Esophagus muscularis mucosa (tissue), 4 donors: ENCODE data around the gene KASH5. TPM values are rescaled to one million over a fixed set of nuclear protein-coding genes. Genes with fewer than 3 reads are reported as not detected.

ENCODE experiments used
- DNase-seq: peaks from one replicate; pipeline ENCODE4 v3.0.0-alpha.2; 2017; ENCODE audit errors: extremely low spot score
- H3K27ac ChIP-seq, 4 donors: fragments of 200-600 bp; sonication (generic); replicated peaks in 1 of 4; 1 replicate in 3 of 4; 2 replicates in 1 of 4; pipeline ENCODE4 v1.5.1; 2016 to 2019; ENCODE audit warnings: mild to moderate bottlenecking in 1 of 4
- H3K27me3 ChIP-seq, 4 donors: fragments of 200-600 bp; sonication (generic); one replicate each; pipeline versions ENCODE4 v1.5.1 to v1.6.0; 2016 to 2019
- H3K36me3 ChIP-seq, 4 donors: fragments of 200-600 bp; sonication (generic); one replicate each; pipeline ENCODE4 v1.5.1; 2016 to 2019
- H3K4me1 ChIP-seq, 4 donors: fragments of 200-600 bp; sonication (generic); one replicate each; pipeline ENCODE4 v1.5.1; 2016 to 2019
- H3K4me3 ChIP-seq, 4 donors: fragments of 200-600 bp; sonication (generic); 1 replicate in 2 of 4; 2 replicates in 2 of 4; pipeline ENCODE4 v1.5.1; 2016 to 2019; ENCODE audit warnings: mild to moderate bottlenecking in 4 of 4, moderate library complexity in 1 of 4
- H3K9me3 ChIP-seq, 4 donors: fragments of 200-600 bp; sonication (generic); 1 replicate in 3 of 4; 2 replicates in 1 of 4; pipeline ENCODE4 v1.5.1; 2016 to 2019
- CTCF ChIP-seq, 3 experiments: fragments of 200-600 bp in 2 of 3; fragments of 450-650 bp in 1 of 3; sonication (generic) in 2 of 3; IDR thresholded peaks; one replicate each; pipeline ENCODE4 v1.5.1; 2017 to 2019; ENCODE audit warnings: antibody characterized with exemption in 3 of 3, mild to moderate bottlenecking in 2 of 3, moderate library complexity in 1 of 3
- EP300 ChIP-seq: sonication (generic); formaldehyde crosslinking; IDR thresholded peaks from one replicate; pipeline ENCODE4 v1.6.1; 2017; ENCODE audit warnings: antibody characterized with exemption
- POLR2A ChIP-seq: fragments of 450-650 bp; IDR thresholded peaks from one replicate; pipeline ENCODE4 v1.6.1; 2017; ENCODE audit warnings: antibody characterized with exemption, moderate library complexity, mild to moderate bottlenecking, low read depth
- POLR2AphosphoS5 ChIP-seq, 2 donors: sonication (generic); formaldehyde crosslinking; IDR thresholded peaks; one replicate each; pipeline ENCODE4 v1.6.1; 2017; ENCODE audit warnings: antibody characterized with exemption in 2 of 2
- WGBS: methylation state at CpG from one replicate; pipeline ENCODE4 v1.1.5; 2018; 5-methylcytosine and 5-hydroxymethylcytosine counted together
- intact Hi-C: fragments of 100-400 bp; cut with DNase I; formaldehyde crosslinking; loops from one replicate; pipeline ENCODE4 v1.15.1; 2023
- total RNA-seq, 4 donors: library from RNA; depleted of rRNA; stranded (reverse); fragments of >200 nt; gene quantifications; one replicate each; pipeline versions ENCODE4 v1.1.0 to v1.2.1, GENCODE V29; 2016

KASH5 gene
- total RNA-seq, 4 donors from 2014 or later = not detected

GRCh38 chr19:49462492-49462891 is 74.4 kb downstream of the KASH5 start:
- 83% methylated on average over 11 of the region's 12 CpGs for WGBS
- H3K9me3 ChIP-seq = no peaks in the 10 kb centered on the region
- intact Hi-C loops = no loop called here
- no peak for TF ChIP-seq CTCF (IDR thresholded peaks at IDR 0.05)
- TF ChIP-seq POLR2A = no peak
- no peak for TF ChIP-seq EP300
- TF ChIP-seq POLR2AphosphoS5 (IDR thresholded peaks at IDR 0.05) = no peak
- no peak overlapping the region for H3K4me3 ChIP-seq
- no peak for DNase-seq
- no peak overlapping the region for H3K27ac ChIP-seq
- peaks cover 0 to 9% (median 3%) of the 10 kb centered on the region in 4 donors for H3K4me1 ChIP-seq
- no peaks in the 10 kb centered on the region for H3K27me3 ChIP-seq
- peaks cover 4 to 76% (median 49%) of the 10 kb centered on the region in 4 donors for H3K36me3 ChIP-seq

- peaks cover 4 to 80% (median 46%) of the 10 kb centered on the region in 4 donors for H3K36me3 ChIP-seq
Measured at GRCh38 chr19:49463960-49464740, 76.1 kb downstream of the KASH5 start.

GRCh38 chr19:49465371-49465770 is 77.3 kb downstream of the KASH5 start:
- 95% methylated on average over 3 of the region's 3 CpGs for WGBS
- Histone ChIP-seq H3K27ac (no peak overlapping the region), H3K36me3 (peaks cover 4 to 80% (median 35%) of the 10 kb centered on the region in 4 donors), H3K27me3 (no peaks in the 10 kb centered on the region), H3K4me1 (peaks cover 16 to 21% (median 20%) of the 10 kb centered on the region in 4 donors), H3K4me3 (no peak overlapping the region), H3K9me3 (no peaks in the 10 kb centered on the region)
- DNase-seq = no peak
- intact Hi-C loops = no loop called here
- no peak for TF ChIP-seq EP300
- TF ChIP-seq CTCF (IDR thresholded peaks at IDR 0.05) = no peak
- no peak for TF ChIP-seq POLR2AphosphoS5 (IDR thresholded peaks at IDR 0.05)
- TF ChIP-seq POLR2A = no peak

More at GRCh38 chr19:49463960-49464740, 76.1 kb downstream of the KASH5 start:
- no peak for DNase-seq
- H3K4me1 ChIP-seq = peaks cover 6 to 10% (median 8%) of the 10 kb centered on the region in 4 donors
- TF ChIP-seq EP300 = no peak
- no peak for TF ChIP-seq POLR2A
- TF ChIP-seq CTCF (IDR thresholded peaks at IDR 0.05) = no peak
- intact Hi-C loops = no loop called here
- H3K27me3 ChIP-seq = no peaks in the 10 kb centered on the region
- no peak overlapping the region for H3K27ac ChIP-seq
- H3K9me3 ChIP-seq = no peaks in the 10 kb centered on the region
- no peak overlapping the region for H3K4me3 ChIP-seq
- WGBS = 93% methylated on average over 32 of the region's 39 CpGs

Other genes starting within 250 kb of the KASH5 start
- 10 to 100 TPM in 1 of 4 donors, 1 to 10 TPM in 2, under 1 TPM in 1; 0.83 to 11.1 (median 4.1) TPM for gene HRC, start 232.9 kb upstream of the KASH5 start, total RNA-seq
- 10 to 100 TPM; 19.9 to 38.8 (median 27.9) TPM for gene TRPM4, start 230.5 kb upstream of the KASH5 start, total RNA-seq
- 1 to 10 TPM in 3 of 4 donors, under 1 TPM in 1; 0.83 to 4.1 (median 2.5) TPM for gene SLC6A16, start 63.1 kb upstream of the KASH5 start, total RNA-seq
- 10 to 100 TPM in 2 of 4 donors, 1 to 10 TPM in 2; 8.0 to 22.4 (median 11.6) TPM for gene CD37, start 52.8 kb upstream of the KASH5 start, total RNA-seq
- 10 to 100 TPM; 40.7 to 73.2 (median 60.5) TPM for gene TEAD2, start 25.8 kb upstream of the KASH5 start, total RNA-seq
- under 1 TPM in 3 of 4 donors, not detected in 1; 0.40 to 0.83 (median 0.83) TPM for gene DKKL1, start 24.4 kb upstream of the KASH5 start, total RNA-seq
- gene PTH2, start 35.2 kb downstream of the KASH5 start, total RNA-seq = not detected
- gene GFY, start 37.1 kb downstream of the KASH5 start, total RNA-seq = not detected
- gene SLC17A7, start 53.3 kb downstream of the KASH5 start, total RNA-seq = 1 to 10 TPM in 2 of 4 donors, under 1 TPM in 2; 0.83 to 5.2 (median 1.3) TPM
- 10 to 100 TPM; 73.6 to 84.0 (median 78.4) TPM for gene PIH1D1, start 63.6 kb downstream of the KASH5 start, total RNA-seq
- 10 to 100 TPM; 22.1 to 29.1 (median 26.2) TPM for gene ALDH16A1, start 65.0 kb downstream of the KASH5 start, total RNA-seq
- gene FLT3LG, start 86.0 kb downstream of the KASH5 start, total RNA-seq = 10 to 100 TPM in 2 of 4 donors, 1 to 10 TPM in 2; 5.5 to 11.5 (median 10.4) TPM
- 1,000 to 10,000 TPM; 1,843 to 3,096 (median 2,688) TPM for gene RPL13A, start 99.4 kb downstream of the KASH5 start, total RNA-seq
- gene RPS11, start 108.2 kb downstream of the KASH5 start, total RNA-seq = 1,000 to 10,000 TPM; 1,719 to 5,089 (median 3,692) TPM
- 100 to 1,000 TPM; 108 to 234 (median 170) TPM for gene FCGRT, start 124.4 kb downstream of the KASH5 start, total RNA-seq
- 10 to 100 TPM in 3 of 4 donors, 1 to 10 TPM in 1; 9.8 to 22.4 (median 18.0) TPM for gene RCN3, start 139.8 kb downstream of the KASH5 start, total RNA-seq
- gene NOSIP, start 192.3 kb downstream of the KASH5 start, total RNA-seq = 10 to 100 TPM; 51.0 to 71.6 (median 59.2) TPM
- gene PRRG2, start 193.1 kb downstream of the KASH5 start, total RNA-seq = 1 to 10 TPM in 2 of 4 donors, under 1 TPM in 1, not detected in 1; 0.17 to 2.5 (median 1.6) TPM
- 10 to 100 TPM in 3 of 4 donors, 1 to 10 TPM in 1; 9.4 to 29.1 (median 16.3) TPM for gene PRR12, start 202.9 kb downstream of the KASH5 start, total RNA-seq